Measurements from ENCODE around the gene FOXJ3.

DNA sequence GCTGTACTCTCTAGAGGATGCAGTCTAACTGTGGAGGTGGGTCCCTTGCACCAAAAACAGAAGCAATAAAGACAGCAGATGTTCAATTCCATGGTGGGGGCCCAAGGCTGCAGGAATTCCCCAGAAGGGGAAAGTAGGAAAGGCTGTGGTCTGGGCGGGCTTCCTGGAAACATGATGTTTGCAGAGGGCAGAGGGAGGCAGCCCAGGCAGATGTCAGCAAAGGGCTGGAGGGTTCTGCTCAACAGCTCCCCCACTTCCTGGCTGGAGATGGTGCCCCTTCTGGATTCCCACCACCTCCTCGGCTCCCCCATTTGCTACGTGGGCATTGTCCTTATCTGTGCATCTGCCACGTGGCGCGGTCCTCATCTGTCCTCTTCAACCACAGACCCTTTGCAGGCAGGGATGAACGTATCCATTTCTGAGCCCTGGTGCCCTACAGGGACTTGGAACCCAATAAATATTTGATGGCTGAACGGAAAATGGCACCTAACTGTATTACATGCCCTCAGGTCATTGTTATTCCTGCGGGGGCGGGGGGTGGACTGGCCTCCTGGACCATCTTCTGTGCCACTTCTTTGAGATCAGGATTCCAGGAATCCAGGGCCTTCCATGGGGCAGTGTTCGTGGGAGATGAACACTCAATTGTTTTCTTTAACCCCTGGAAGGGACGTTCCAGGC is 190.2 kb downstream of the FOXJ3 start:
- TF ChIP-seq, protein P1, sequence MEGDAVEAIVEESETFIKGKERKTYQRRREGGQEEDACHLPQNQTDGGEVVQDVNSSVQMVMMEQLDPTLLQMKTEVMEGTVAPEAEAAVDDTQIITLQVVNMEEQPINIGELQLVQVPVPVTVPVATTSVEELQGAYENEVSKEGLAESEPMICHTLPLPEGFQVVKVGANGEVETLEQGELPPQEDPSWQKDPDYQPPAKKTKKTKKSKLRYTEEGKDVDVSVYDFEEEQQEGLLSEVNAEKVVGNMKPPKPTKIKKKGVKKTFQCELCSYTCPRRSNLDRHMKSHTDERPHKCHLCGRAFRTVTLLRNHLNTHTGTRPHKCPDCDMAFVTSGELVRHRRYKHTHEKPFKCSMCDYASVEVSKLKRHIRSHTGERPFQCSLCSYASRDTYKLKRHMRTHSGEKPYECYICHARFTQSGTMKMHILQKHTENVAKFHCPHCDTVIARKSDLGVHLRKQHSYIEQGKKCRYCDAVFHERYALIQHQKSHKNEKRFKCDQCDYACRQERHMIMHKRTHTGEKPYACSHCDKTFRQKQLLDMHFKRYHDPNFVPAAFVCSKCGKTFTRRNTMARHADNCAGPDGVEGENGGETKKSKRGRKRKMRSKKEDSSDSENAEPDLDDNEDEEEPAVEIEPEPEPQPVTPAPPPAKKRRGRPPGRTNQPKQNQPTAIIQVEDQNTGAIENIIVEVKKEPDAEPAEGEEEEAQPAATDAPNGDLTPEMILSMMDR (IDR thresholded peaks at IDR 0.05), result no peak
- TF ChIP-seq POLR2A (IDR thresholded peaks at IDR 0.05), result no peak

Data from uterus (tissue), 2 donors.